Ishikawa (cell line): Measurements from ENCODE around the gene RIPK3.

Experiments
- CEBPB ChIP-seq: IDR thresholded peaks from 2 replicates; pipeline ENCODE4 v1.6.1; 2012
- CREB1 ChIP-seq: IDR thresholded peaks from 2 replicates; pipeline ENCODE4 v1.6.1; 2012; ENCODE audit warnings: low read depth
- EGR1 ChIP-seq: IDR thresholded peaks from 2 replicates; pipeline ENCODE4 v1.6.1; 2012
- EP300 ChIP-seq: IDR thresholded peaks from 2 replicates; pipeline ENCODE4 v1.6.1; 2012; ENCODE audit warnings: borderline replicate concordance
- FOXM1 ChIP-seq: IDR thresholded peaks from 2 replicates; pipeline ENCODE4 v1.6.1; 2012; ENCODE audit warnings: low read depth, borderline replicate concordance
- MAX ChIP-seq: IDR thresholded peaks from 2 replicates; pipeline ENCODE4 v1.6.1; 2012
- NFIC ChIP-seq: IDR thresholded peaks from 2 replicates; pipeline ENCODE4 v1.6.1; 2012
- RAD21 ChIP-seq: IDR thresholded peaks from 2 replicates; pipeline ENCODE4 v1.6.1; 2012; ENCODE audit warnings: low read depth
- REST ChIP-seq: IDR thresholded peaks from 2 replicates; pipeline ENCODE4 v1.6.1; 2012; ENCODE audit warnings: low read depth, mild to moderate bottlenecking
- TAF1 ChIP-seq: IDR thresholded peaks from 2 replicates; pipeline ENCODE4 v1.6.1; 2012; ENCODE audit warnings: low read depth, mild to moderate bottlenecking
- TCF12 ChIP-seq: IDR thresholded peaks from 2 replicates; pipeline ENCODE4 v1.6.1; 2012; ENCODE audit warnings: low read depth
- TEAD4 ChIP-seq: IDR thresholded peaks from 2 replicates; pipeline ENCODE4 v1.6.1; 2012
- USF1 ChIP-seq: IDR thresholded peaks from 2 replicates; pipeline ENCODE4 v1.6.1; 2012
- YY1 ChIP-seq: IDR thresholded peaks from 2 replicates; pipeline ENCODE4 v1.6.1; 2012; ENCODE audit warnings: low read depth
- ZBTB7A ChIP-seq: IDR thresholded peaks from 2 replicates; pipeline ENCODE4 v1.6.1; 2012; ENCODE audit warnings: low read depth

The RIPK3 gene

DNA sequence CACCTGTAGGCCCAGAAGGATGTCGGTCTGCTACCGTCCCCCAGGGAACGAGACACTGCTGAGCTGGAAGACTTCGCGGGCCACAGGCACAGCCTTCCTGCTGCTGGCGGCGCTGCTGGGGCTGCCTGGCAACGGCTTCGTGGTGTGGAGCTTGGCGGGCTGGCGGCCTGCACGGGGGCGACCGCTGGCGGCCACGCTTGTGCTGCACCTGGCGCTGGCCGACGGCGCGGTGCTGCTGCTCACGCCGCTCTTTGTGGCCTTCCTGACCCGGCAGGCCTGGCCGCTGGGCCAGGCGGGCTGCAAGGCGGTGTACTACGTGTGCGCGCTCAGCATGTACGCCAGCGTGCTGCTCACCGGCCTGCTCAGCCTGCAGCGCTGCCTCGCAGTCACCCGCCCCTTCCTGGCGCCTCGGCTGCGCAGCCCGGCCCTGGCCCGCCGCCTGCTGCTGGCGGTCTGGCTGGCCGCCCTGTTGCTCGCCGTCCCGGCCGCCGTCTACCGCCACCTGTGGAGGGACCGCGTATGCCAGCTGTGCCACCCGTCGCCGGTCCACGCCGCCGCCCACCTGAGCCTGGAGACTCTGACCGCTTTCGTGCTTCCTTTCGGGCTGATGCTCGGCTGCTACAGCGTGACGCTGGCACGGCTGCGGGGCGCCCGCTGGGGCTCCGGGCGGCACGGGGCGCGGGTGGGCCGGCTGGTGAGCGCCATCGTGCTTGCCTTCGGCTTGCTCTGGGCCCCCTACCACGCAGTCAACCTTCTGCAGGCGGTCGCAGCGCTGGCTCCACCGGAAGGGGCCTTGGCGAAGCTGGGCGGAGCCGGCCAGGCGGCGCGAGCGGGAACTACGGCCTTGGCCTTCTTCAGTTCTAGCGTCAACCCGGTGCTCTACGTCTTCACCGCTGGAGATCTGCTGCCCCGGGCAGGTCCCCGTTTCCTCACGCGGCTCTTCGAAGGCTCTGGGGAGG lies 28.9 kb downstream of the RIPK3 start, which contains the start of gene LTB4R:
TSS of gene LTB4R (plus strand) at position 857 of the 959 bp plus-strand sequence. CDS start 4,150 bp downstream, outside the sequence.
- TF ChIP-seq NFIC = no peak
- no peak for TF ChIP-seq CEBPB
- no peak for TF ChIP-seq USF1
- no peak for TF ChIP-seq RAD21
- TF ChIP-seq EGR1 = no peak
- no peak for TF ChIP-seq MAX
- TF ChIP-seq TEAD4 = no peak

DNA sequence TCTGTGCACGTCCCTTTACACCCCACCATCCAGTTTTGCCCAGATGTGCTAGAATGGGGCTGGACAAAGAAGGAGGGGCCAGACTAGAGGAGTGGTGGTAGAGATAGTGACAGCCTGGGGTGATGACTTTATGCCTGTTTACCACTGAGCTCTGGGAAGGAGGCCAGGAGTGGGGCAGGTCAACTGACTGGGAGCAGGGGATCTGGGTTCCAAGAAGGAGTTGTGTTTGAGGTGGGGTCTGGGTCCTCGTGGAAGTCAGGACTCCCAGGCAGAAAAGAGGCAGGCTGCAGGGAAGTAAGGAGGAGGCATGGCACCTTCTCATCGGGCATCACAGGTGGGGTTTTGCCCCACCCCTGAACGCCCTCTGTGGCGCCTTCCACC lies 29.5 kb downstream of the RIPK3 start:
- TF ChIP-seq EGR1 (no peak), TAF1 (no peak), EP300 (no peak), YY1 (no peak), MAX (no peak), TCF12 (no peak), NFIC (no peak), CREB1 (no peak), FOXM1 (no peak), REST (no peak), CEBPB (no peak), TEAD4 (no peak)

DNA sequence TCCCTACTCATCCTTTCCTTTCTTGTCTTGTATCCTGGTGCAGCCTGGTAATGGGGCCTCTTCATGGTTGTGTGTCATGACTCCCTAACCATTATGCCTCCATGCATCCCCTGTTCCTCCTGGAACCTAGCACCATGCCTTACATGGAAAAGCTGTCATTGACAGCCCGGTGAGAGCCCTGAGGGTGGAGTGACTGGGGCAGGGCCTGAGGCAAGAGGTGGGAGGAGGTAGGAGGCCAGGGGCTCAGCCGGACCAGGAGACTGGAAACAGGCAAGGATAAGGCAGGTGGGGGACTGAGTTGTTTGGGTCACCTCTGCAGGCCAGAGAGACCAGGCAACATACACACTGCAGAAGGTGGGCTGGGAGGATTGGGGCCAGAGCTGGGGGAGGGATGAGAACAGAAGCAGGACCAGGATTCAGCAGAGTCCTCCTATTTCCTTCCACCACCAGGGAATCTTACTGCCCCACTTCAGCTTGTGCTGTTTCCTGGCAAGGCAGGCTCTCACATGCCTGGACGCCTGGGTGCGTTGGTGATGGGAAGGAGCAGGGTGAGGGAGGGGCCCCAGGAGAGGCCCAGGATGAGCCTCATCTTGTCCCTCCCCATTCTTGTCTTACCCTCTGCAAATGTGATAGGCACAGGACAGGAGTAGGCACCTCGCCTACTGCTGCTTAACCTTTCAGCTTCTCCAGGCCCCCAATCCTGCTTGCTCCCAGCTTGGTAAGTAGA lies 30.1 kb downstream of the RIPK3 start, which contains the start of gene LTB4R2:
TSS of gene LTB4R2 (plus strand) at position 603 of the 727 bp plus-strand sequence. CDS start 525 bp downstream, outside the sequence.
- no peak for TF ChIP-seq CEBPB
- TF ChIP-seq YY1 = no peak
- TF ChIP-seq USF1 = no peak
- no peak for TF ChIP-seq FOXM1
- TF ChIP-seq ZBTB7A = no peak
- TF ChIP-seq TAF1 = no peak
- no peak for TF ChIP-seq NFIC
- no peak for TF ChIP-seq CREB1
- TF ChIP-seq TCF12 = no peak
- TF ChIP-seq TEAD4 = no peak
- no peak for TF ChIP-seq EGR1
- TF ChIP-seq EP300 = no peak
- TF ChIP-seq REST = no peak
- TF ChIP-seq RAD21 = no peak
- TF ChIP-seq MAX = no peak

DNA sequence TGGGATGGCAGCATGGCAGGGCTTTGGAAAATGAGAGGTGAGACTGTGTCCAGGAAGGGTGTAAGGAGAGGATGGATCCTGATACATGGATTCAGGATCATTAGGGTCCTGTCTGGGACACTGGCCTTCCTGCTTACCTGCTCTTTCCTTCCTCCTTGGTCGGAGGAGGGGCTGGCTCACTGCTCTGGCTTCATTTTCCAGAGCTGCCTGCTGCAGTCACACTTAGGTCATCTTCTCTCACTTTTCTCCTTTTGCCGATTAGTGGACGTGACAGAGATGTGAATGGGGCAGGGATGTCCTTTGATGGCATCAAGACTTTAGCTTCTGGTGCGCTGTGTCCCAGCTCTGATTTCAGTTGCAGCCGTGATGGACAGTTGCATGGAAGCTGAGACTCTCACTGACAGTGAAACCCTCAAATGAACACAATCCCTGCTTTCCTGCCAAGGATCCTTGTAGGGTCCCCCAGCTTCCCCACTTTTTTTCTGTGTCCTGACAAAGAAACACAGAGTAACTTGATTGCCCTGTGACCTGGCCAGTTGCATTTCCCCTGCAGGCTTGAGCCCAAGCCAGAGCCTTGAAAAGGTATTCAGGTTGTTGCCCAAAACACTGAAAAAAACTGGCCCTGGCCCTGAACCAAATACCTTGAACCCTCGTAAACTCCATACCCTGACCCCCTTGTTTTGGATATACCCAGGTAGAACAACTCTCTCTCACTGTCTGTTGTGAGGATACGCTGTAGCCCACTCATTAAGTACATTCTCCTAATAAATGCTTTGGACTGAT lies 31.3 kb downstream of the RIPK3 start:
- TF ChIP-seq TEAD4 (no peak), EGR1 (no peak), NFIC (no peak)
